Measurements from ENCODE around the gene ATP2B3.

ATP2B3 gene

DNA sequence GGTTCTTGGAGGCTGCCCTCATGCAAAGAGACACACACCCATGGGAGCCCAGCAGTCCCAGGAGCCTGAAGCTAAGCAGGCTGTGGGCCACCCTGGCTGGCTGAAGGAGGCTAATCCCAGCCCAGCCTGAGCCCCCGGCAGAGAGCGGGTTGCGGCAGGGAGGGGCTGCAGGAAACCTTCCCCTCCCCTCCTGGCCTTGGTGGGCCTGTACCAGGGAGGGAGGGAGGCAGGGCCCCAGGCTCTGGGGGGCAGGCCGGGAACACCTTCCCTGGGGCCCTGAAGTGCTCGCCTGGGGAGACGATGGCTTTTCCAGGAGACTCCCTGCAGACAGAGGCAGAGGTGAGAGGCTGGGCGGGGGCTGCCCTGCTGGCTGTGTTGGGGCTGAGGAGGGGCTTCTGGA is 19.0 kb upstream of the ATP2B3 start:
- TF ChIP-seq, protein P1, sequence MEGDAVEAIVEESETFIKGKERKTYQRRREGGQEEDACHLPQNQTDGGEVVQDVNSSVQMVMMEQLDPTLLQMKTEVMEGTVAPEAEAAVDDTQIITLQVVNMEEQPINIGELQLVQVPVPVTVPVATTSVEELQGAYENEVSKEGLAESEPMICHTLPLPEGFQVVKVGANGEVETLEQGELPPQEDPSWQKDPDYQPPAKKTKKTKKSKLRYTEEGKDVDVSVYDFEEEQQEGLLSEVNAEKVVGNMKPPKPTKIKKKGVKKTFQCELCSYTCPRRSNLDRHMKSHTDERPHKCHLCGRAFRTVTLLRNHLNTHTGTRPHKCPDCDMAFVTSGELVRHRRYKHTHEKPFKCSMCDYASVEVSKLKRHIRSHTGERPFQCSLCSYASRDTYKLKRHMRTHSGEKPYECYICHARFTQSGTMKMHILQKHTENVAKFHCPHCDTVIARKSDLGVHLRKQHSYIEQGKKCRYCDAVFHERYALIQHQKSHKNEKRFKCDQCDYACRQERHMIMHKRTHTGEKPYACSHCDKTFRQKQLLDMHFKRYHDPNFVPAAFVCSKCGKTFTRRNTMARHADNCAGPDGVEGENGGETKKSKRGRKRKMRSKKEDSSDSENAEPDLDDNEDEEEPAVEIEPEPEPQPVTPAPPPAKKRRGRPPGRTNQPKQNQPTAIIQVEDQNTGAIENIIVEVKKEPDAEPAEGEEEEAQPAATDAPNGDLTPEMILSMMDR (IDR thresholded peaks at IDR 0.05; ENCODE audit: control insufficient read depth, extremely low read depth, insufficient read depth): no peak
- no peak overlapping the region for H3K4me3 ChIP-seq (ENCODE audit: low read depth, low read length)
- no peak for DNase-seq (ENCODE audit: low read depth)

DNA sequence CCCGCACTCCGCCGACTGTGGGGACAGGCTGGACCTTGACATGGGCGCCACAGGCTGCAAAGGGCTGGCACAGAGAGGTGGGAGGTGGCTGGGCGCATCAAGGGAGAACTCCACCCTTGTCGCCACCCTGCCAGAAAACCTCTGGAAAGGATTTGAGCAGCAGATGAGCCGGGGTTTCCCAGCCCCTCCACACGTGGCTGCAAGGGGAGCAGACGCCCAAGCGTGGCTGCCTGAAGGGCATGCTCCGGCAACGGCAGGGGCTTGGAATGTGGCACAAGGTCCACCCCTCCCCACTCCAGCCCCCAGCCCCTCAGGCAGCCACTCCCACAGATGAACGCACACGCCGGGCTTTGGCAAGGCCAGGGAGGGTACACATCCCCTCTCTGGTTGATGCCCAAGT is 18.1 kb upstream of the ATP2B3 start:
- TF ChIP-seq, protein P1 (IDR thresholded peaks at IDR 0.05; ENCODE audit: control insufficient read depth, extremely low read depth, insufficient read depth): no peak
- no peak for DNase-seq (ENCODE audit: low read depth)
- H3K4me3 ChIP-seq (ENCODE audit: low read depth, low read length): no peak overlapping the region

DNA sequence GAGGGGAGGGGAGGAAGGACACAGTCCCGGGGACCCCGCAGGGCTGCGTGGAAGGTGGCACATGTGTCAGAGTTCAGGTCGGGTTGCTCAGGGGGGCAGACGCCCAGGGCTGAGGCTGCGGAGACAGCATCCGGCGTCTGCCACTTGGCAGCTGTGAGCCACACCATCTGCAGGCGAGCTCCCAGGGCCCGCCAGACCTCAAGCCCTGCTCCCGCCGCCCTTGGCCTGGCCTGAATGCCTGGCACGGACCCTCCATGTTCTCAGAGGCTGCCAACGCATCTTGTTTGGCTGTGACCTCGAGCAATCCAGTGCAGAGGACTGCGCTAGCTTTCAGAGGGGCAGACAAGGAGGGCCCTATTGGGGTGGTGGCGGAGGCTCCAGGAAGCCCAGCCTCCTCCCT is 17.6 kb upstream of the ATP2B3 start:
- H3K4me3 ChIP-seq (ENCODE audit: low read depth, low read length): no peak overlapping the region
- TF ChIP-seq, protein P1 (IDR thresholded peaks at IDR 0.05; ENCODE audit: control insufficient read depth, extremely low read depth, insufficient read depth): no peak

DNA sequence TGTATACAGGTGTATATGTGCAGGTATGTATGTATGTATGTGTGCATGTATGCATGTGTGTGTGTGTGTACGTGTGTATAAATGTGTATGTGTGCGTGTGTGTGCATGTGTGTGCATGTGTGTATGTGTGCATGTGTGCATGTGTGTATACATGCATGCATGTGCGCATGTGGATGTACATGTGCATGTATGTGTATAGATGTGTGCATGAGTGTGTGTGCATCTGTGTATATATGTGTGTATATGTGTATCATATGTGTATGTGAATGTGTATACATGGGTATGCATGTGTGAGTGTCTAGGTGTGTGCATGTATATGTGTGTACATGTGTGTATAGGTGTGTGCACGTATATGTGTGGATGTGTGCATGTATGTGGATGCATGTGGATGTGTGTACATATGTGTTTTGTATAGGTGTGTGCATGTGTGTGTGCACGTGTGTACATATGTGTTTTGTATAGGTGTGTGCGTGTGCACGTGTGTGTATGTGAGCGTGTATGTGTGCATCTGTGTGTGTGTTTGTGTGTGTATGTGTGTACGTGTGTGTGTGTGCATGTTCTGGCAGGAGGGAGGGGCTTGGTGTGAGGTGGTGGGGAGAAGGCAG is 16.7 kb upstream of the ATP2B3 start:
- DNase-seq (ENCODE audit: low read depth): no peak
- no peak overlapping the region for H3K4me3 ChIP-seq (ENCODE audit: low read depth, low read length)
- TF ChIP-seq, protein P1 (IDR thresholded peaks at IDR 0.05; ENCODE audit: control insufficient read depth, extremely low read depth, insufficient read depth): no peak

More for the DNA sequence above, 17.6 kb upstream of the ATP2B3 start:
- no peak for DNase-seq (ENCODE audit: low read depth)

DNA sequence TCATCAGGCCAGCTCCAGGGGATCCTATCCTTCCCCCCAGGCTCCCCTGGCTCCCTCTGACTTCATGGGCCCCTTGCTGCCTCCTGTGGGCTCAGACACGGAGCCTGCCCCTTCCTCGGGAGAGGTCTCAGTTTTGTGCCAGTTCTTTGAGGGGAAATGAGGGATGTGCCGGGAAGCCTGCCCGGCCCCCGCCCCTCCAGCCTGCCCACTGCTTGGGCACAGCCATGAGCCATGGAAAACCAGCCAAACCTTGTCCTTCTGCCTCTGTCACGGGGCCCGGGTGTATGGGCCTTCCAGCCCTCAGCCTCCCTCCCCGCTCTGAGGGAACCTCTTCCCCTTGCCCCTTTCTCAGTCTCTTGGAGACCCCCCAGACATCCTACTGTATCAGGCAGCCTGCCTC is 15.9 kb upstream of the ATP2B3 start:
- TF ChIP-seq, protein P1 (IDR thresholded peaks at IDR 0.05; ENCODE audit: control insufficient read depth, extremely low read depth, insufficient read depth): no peak
- no peak for DNase-seq (ENCODE audit: low read depth)
- H3K4me3 ChIP-seq (ENCODE audit: low read depth, low read length): no peak overlapping the region

DNA sequence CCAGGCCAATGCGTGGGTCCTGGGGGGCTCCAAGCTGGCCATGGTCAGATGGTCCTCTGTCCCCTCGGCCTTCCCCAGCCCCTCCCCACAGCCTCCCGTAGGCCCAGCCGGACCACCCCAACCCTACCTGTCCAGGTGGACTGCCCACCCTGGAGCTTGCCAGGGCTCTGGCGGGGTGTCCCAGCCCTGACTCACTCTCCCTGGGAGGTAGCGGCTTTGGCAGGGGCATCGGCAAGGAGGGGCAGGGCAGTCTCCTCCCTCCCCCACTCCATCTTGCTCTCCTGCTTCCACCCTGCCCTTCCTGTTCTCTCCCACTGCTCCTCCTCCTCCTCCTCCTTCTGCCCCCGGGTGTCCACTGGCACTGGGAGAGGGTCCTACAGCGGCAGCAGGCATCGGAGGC is 15.3 kb upstream of the ATP2B3 start:
- TF ChIP-seq, protein P1 (IDR thresholded peaks at IDR 0.05; ENCODE audit: control insufficient read depth, extremely low read depth, insufficient read depth): no peak
- H3K4me3 ChIP-seq (ENCODE audit: low read depth, low read length): no peak overlapping the region
- DNase-seq (ENCODE audit: low read depth): no peak

DNA sequence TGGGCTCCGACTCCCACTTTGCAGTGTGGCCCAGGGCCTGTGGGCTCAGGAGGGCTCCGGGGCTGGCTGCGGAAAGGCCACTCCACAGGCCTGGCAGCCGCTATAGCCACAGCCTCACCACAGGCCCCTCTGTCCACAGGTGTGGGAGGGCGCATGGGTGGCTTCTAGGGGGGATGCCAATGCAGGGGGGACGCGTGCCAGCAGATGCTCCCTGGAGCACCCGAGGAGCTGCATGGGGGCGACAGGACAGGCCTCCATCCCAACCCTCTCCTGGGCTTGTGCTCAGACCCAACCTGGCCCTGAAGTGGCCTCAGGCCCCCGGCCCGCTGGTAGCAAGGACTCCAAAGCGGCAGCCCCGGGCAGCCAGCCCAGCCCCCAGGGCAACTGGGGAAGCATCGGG is 14.6 kb upstream of the ATP2B3 start:
- no peak for DNase-seq (ENCODE audit: low read depth)
- TF ChIP-seq, protein P1 (IDR thresholded peaks at IDR 0.05; ENCODE audit: control insufficient read depth, extremely low read depth, insufficient read depth): no peak
- H3K4me3 ChIP-seq (ENCODE audit: low read depth, low read length): no peak overlapping the region
